ENCODE results near the gene ST3GAL4.
"Not testable (repeated sequence)": the region's sequence is repeated elsewhere in the genome, so short reads cannot be mapped to it uniquely, and the experiment has no call there.

ST3GAL4 gene

GRCh38 chr11:126387857-126388256 lies 32.4 kb downstream of the ST3GAL4 start:
- DNase-seq (ENCODE audit: low spot score), result no peak

- DNase-seq (ENCODE audit: low spot score), result no peak
Measured at GRCh38 chr11:126390272-126390867, 34.9 kb downstream of the ST3GAL4 start.

GRCh38 chr11:126391286-126391954 lies 35.9 kb downstream of the ST3GAL4 start:
- DNase-seq (ENCODE audit: low spot score), result no peak

- DNase-seq (ENCODE audit: low spot score), result no peak
Measured at GRCh38 chr11:126391970-126392632, 36.6 kb downstream of the ST3GAL4 start.

- no peak for DNase-seq (ENCODE audit: low spot score)
Measured at GRCh38 chr11:126392633-126393013, 37.1 kb downstream of the ST3GAL4 start.

- no peak for DNase-seq (ENCODE audit: low spot score)
Measured at GRCh38 chr11:126393143-126393542, 37.7 kb downstream of the ST3GAL4 start.

- DNase-seq (ENCODE audit: low spot score), result no peak
Measured at GRCh38 chr11:126394036-126394435, 38.5 kb downstream of the ST3GAL4 start.

GRCh38 chr11:126394634-126395072 lies 39.2 kb downstream of the ST3GAL4 start:
- peak; percentile 32 for DNase-seq (ENCODE audit: low spot score)

GRCh38 chr11:126395784-126396183 lies 40.3 kb downstream of the ST3GAL4 start:
- DNase-seq (ENCODE audit: low spot score), result not testable (repeated sequence)

- not testable (repeated sequence) for DNase-seq (ENCODE audit: low spot score)
Measured at GRCh38 chr11:126396266-126396665, 40.8 kb downstream of the ST3GAL4 start.

GRCh38 chr11:126396965-126397364 lies 41.5 kb downstream of the ST3GAL4 start:
- DNase-seq (ENCODE audit: low spot score), result no peak

- no peak for DNase-seq (ENCODE audit: low spot score)
Measured at GRCh38 chr11:126398296-126398695, 42.8 kb downstream of the ST3GAL4 start.

- no peak for DNase-seq (ENCODE audit: low spot score)
Measured at GRCh38 chr11:126398721-126399120, 43.2 kb downstream of the ST3GAL4 start.

GRCh38 chr11:126400019-126400418 lies 44.5 kb downstream of the ST3GAL4 start:
- no peak for DNase-seq (ENCODE audit: low spot score)

- no peak for DNase-seq (ENCODE audit: low spot score)
Measured at GRCh38 chr11:126400479-126400878, 45.0 kb downstream of the ST3GAL4 start.

- no peak for DNase-seq (ENCODE audit: low spot score)
Measured at GRCh38 chr11:126403022-126403581, 47.6 kb downstream of the ST3GAL4 start.

GRCh38 chr11:126403658-126404057 lies 48.2 kb downstream of the ST3GAL4 start:
- DNase-seq (ENCODE audit: low spot score), result peak; percentile 44

- DNase-seq (ENCODE audit: low spot score), result peak; percentile 50
Measured at GRCh38 chr11:126404367-126404766, 48.9 kb downstream of the ST3GAL4 start.

- no peak for DNase-seq (ENCODE audit: low spot score)
Measured at GRCh38 chr11:126405374-126405773, 49.9 kb downstream of the ST3GAL4 start.

GRCh38 chr11:126405906-126406305 lies 50.4 kb downstream of the ST3GAL4 start:
- peak; percentile 68 for DNase-seq (ENCODE audit: low spot score)

- DNase-seq (ENCODE audit: low spot score), result no peak
Measured at GRCh38 chr11:126406368-126406767, 50.9 kb downstream of the ST3GAL4 start.

GRCh38 chr11:126407101-126407521 lies 51.6 kb downstream of the ST3GAL4 start:
- DNase-seq (ENCODE audit: low spot score), result no peak

All from kidney tubule cell (primary cell).